GM23248 (cell line): Measurements from ENCODE around the gene CMTR1.

Experiments used
- EZH2 ChIP-seq: fragments of 200-600 bp; sonication (generic); IDR thresholded peaks from 2 replicates; pipeline ENCODE4 v1.6.1; 2018; ENCODE audit warnings: antibody characterized with exemption, mild to moderate bottlenecking; ENCODE audit not compliant: insufficient read depth, poor library complexity, severe bottlenecking
- EZH2phosphoT487 ChIP-seq: fragments of 200-600 bp; sonication (generic); IDR thresholded peaks from 2 replicates; pipeline ENCODE4 v1.6.1; 2018; ENCODE audit warnings: antibody characterized with exemption, moderate library complexity, mild to moderate bottlenecking, low read depth; ENCODE audit not compliant: insufficient read depth

DNA sequence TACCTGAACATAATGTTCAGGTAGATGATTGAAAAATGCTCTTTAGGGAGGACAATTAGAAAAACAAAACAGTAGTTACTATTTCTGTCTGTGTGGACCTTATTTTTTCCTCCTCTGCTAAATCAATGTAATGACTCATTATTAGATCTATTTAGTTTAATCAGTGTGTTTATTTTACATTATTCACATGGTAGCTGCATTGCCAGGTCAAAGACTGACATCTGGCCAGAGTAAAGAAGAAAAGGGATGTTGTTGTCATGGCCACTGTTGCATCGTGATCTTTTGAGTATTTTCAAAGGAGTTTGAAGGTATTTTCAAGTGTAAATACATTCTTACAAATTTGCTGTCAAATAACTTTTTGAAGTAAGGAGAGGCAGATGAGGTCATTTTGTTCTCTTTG is 5.9 kb downstream of the CMTR1 start:
- TF ChIP-seq EZH2: no peak
- TF ChIP-seq EZH2phosphoT487: no peak
